ENCODE results near the gene CADPS.

GRCh38 chr3:62405566-62405965 is 469.6 kb downstream of the CADPS start:
- TF ChIP-seq, protein P1, sequence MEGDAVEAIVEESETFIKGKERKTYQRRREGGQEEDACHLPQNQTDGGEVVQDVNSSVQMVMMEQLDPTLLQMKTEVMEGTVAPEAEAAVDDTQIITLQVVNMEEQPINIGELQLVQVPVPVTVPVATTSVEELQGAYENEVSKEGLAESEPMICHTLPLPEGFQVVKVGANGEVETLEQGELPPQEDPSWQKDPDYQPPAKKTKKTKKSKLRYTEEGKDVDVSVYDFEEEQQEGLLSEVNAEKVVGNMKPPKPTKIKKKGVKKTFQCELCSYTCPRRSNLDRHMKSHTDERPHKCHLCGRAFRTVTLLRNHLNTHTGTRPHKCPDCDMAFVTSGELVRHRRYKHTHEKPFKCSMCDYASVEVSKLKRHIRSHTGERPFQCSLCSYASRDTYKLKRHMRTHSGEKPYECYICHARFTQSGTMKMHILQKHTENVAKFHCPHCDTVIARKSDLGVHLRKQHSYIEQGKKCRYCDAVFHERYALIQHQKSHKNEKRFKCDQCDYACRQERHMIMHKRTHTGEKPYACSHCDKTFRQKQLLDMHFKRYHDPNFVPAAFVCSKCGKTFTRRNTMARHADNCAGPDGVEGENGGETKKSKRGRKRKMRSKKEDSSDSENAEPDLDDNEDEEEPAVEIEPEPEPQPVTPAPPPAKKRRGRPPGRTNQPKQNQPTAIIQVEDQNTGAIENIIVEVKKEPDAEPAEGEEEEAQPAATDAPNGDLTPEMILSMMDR (conservative IDR thresholded peaks at IDR 0.05) = no peak
- TF ChIP-seq EZH2 (IDR thresholded peaks at IDR 0.05; ENCODE audit: low read depth) = no peak

Data from PC-9 (cell line).